ENCODE measurements around the gene ART1. TPM values are rescaled to one million over a fixed set of nuclear protein-coding genes. Genes with fewer than 3 reads are reported as not detected.

ART1 gene
- polyA plus RNA-seq, 1 donor (not counting 4 experiments of a cell fraction or from before 2014, with no cell fraction given) = not detected

- no peaks in the 10 kb centered on the region for H4K20me1 ChIP-seq (ENCODE audit: control insufficient read depth, extremely low read depth, insufficient read depth, low read length)
- no peaks in the 10 kb centered on the region for H3K9me3 ChIP-seq (ENCODE audit: control insufficient read depth, low read depth, low read length)
- no peaks in the 10 kb centered on the region for H3K27me3 ChIP-seq (ENCODE audit: control insufficient read depth, extremely low read depth, insufficient read depth, low read length)
- no peak overlapping the region for H3K27ac ChIP-seq (ENCODE audit: control insufficient read depth, insufficient read depth, low read length)
- FAIRE-seq = no peak
- H3K4me2 ChIP-seq (ENCODE audit: control insufficient read depth, extremely low read depth, insufficient read depth, low read depth, low read length) = no peak overlapping the region
- H3K4me3 ChIP-seq (ENCODE audit: control insufficient read depth in 2 of 3, extremely low read depth in 1 of 3, insufficient read depth in 2 of 3, low read depth in 1 of 3, low read length in 3 of 3) = no peak overlapping the region
- dilution Hi-C loops (cut with MboI; ENCODE audit: extremely low pct_ligation_motif_present, low sequenced_read_pairs) = no loop called here
- TF ChIP-seq EZH2 (IDR thresholded peaks at IDR 0.05; ENCODE audit: low read length) (no peak), CTCF (optimal IDR thresholded peaks at IDR 0.05 in 1 of 3, IDR thresholded peaks at IDR 0.05 in 1 of 3, conservative IDR thresholded peaks at IDR 0.05 in 1 of 3; ENCODE audit: extremely low read depth in 1 of 3, insufficient read depth in 2 of 3, low read length in 3 of 3) (no peak)
- H3K4me1 ChIP-seq (ENCODE audit: control insufficient read depth, extremely low read depth, insufficient read depth, low read length) = peaks cover 11% of the 10 kb centered on the region
- DNase-seq (ENCODE audit: low read depth, low spot score) = no peak
- no peak overlapping the region for H3K9ac ChIP-seq (ENCODE audit: control insufficient read depth, extremely low read depth, insufficient read depth, low read length)
- H2AFZ ChIP-seq (ENCODE audit: control insufficient read depth, low read length) = no peak overlapping the region
- peaks cover 16 to 36% of the 10 kb centered on the region in 2 experiments for H3K36me3 ChIP-seq (ENCODE audit: control insufficient read depth in 2 of 2, extremely low read depth in 1 of 2, insufficient read depth in 2 of 2, low read length in 2 of 2)
- no peaks in the 10 kb centered on the region for H3K79me2 ChIP-seq (ENCODE audit: control insufficient read depth, insufficient read depth, low read length)
- H3K9me1 ChIP-seq (ENCODE audit: control insufficient read depth, extremely low read depth, insufficient read depth, low read length) = no peaks in the 10 kb centered on the region
Observed at GRCh38 chr11:3669742-3670183, 24.8 kb downstream of the ART1 start.

- peaks cover 8% of the 10 kb centered on the region for H3K9me1 ChIP-seq (ENCODE audit: control insufficient read depth, extremely low read depth, insufficient read depth, low read length)
- H3K4me3 ChIP-seq (ENCODE audit: control insufficient read depth in 2 of 3, extremely low read depth in 1 of 3, insufficient read depth in 2 of 3, low read depth in 1 of 3, low read length in 3 of 3) = no peak within 1 kb of the TSS
- FAIRE-seq (no peak), DNase-seq (ENCODE audit: low read depth, low spot score) (no peak)
- H3K4me2 ChIP-seq (ENCODE audit: control insufficient read depth, extremely low read depth, insufficient read depth, low read depth, low read length) = no peak within 1 kb of the TSS
- dilution Hi-C loops (cut with MboI; ENCODE audit: extremely low pct_ligation_motif_present, low sequenced_read_pairs) = no loop called here
- no peaks in the 10 kb centered on the region for H3K27me3 ChIP-seq (ENCODE audit: control insufficient read depth, extremely low read depth, insufficient read depth, low read length)
- H3K27ac ChIP-seq (ENCODE audit: control insufficient read depth, insufficient read depth, low read length) = no peak within 1 kb of the TSS
- no peak for TF ChIP-seq CTCF (optimal IDR thresholded peaks at IDR 0.05 in 1 of 3, IDR thresholded peaks at IDR 0.05 in 1 of 3, conservative IDR thresholded peaks at IDR 0.05 in 1 of 3; ENCODE audit: extremely low read depth in 1 of 3, insufficient read depth in 2 of 3, low read length in 3 of 3)
- TF ChIP-seq EZH2 (IDR thresholded peaks at IDR 0.05; ENCODE audit: low read length) = no peak
- peaks cover 26 to 35% of the 10 kb centered on the region in 2 experiments for H3K36me3 ChIP-seq (ENCODE audit: control insufficient read depth in 2 of 2, extremely low read depth in 1 of 2, insufficient read depth in 2 of 2, low read length in 2 of 2)
- H3K9ac ChIP-seq (ENCODE audit: control insufficient read depth, extremely low read depth, insufficient read depth, low read length) = no peak within 1 kb of the TSS
- H4K20me1 ChIP-seq (ENCODE audit: control insufficient read depth, extremely low read depth, insufficient read depth, low read length) = no peaks in the 10 kb centered on the region
- H3K79me2 ChIP-seq (ENCODE audit: control insufficient read depth, insufficient read depth, low read length) = no peaks in the 10 kb centered on the region
- H2AFZ ChIP-seq (ENCODE audit: control insufficient read depth, low read length) = no peak within 1 kb of the TSS
- no peaks in the 10 kb centered on the region for H3K9me3 ChIP-seq (ENCODE audit: control insufficient read depth, low read depth, low read length)
- H3K4me1 ChIP-seq (ENCODE audit: control insufficient read depth, extremely low read depth, insufficient read depth, low read length) = peaks cover 22% of the 10 kb centered on the region
Observed at GRCh38 chr11:3671334-3672254, 26.7 kb downstream of the ART1 start, which contains the start of gene CHRNA10. Gene CHRNA10 (minus strand): TSS chr11:3671384. CDS start chr11:3671312, 72 bp downstream.
